Bronchial epithelial cell (primary cell): ENCODE results near the gene ATP2A2. TPM values are rescaled to one million over a fixed set of nuclear protein-coding genes. Genes with fewer than 3 reads are reported as not detected.

Experiments used
- DNase-seq: peaks from one replicate; pipeline ENCODE4 v3.0.0-alpha.2; 2010; ENCODE audit warnings: low read depth
- FAIRE-seq: peaks from 2 replicates; lab custom pipeline; 2011; peaks lifted over from hg19 to GRCh38; lab: Jason Lieb, UNC
- H3K27me3 ChIP-seq: 2 replicates; pipeline ENCODE4 v1.5.1; 2011; ENCODE audit warnings: low read length; ENCODE audit not compliant: control insufficient read depth, insufficient read depth
- H3K36me3 ChIP-seq: 2 replicates; pipeline ENCODE4 v1.5.1; 2011; ENCODE audit warnings: low read length; ENCODE audit not compliant: control insufficient read depth, insufficient read depth
- H3K4me3 ChIP-seq: 2 replicates; pipeline ENCODE4 v1.5.1; 2011; ENCODE audit warnings: mild to moderate bottlenecking, low read depth, low read length, control low read depth
- CTCF ChIP-seq: IDR thresholded peaks from 2 replicates; pipeline ENCODE4 v1.5.1; 2011; ENCODE audit warnings: mild to moderate bottlenecking, moderate library complexity, low read length, control low read depth, inconsistent platforms; ENCODE audit not compliant: insufficient read depth, severe bottlenecking
- total RNA-seq: library from RNA; depleted of rRNA; stranded (reverse); fragments of >200 nt; gene quantifications from 2 replicates; pipeline ENCODE4 v1.2.1, GENCODE V29; 2014

Gene ATP2A2
- total RNA-seq, 1 donor from 2014 or later, result 125 TPM

- Histone ChIP-seq H3K27me3 (no peaks in the 10 kb centered on the region), H3K36me3 (peaks cover 46% of the 10 kb centered on the region), H3K4me3 (no peak overlapping the region)
- TF ChIP-seq CTCF, result no peak
- DNase-seq, result no peak
- FAIRE-seq, result no peak
Measured at GRCh38 chr12:110345963-110346362, 64.9 kb downstream of the ATP2A2 start.

GRCh38 chr12:110347767-110348166 lies 66.7 kb downstream of the ATP2A2 start:
- FAIRE-seq (no peak), DNase-seq (no peak)
- Histone ChIP-seq H3K27me3 (no peaks in the 10 kb centered on the region), H3K36me3 (peaks cover 44% of the 10 kb centered on the region), H3K4me3 (no peak overlapping the region)
- no peak for TF ChIP-seq CTCF

GRCh38 chr12:110348431-110349059 lies 67.5 kb downstream of the ATP2A2 start:
- DNase-seq (no peak), FAIRE-seq (no peak)
- H3K36me3 ChIP-seq, result peaks cover 41% of the 10 kb centered on the region
- TF ChIP-seq CTCF, result no peak
- no peak overlapping the region for H3K4me3 ChIP-seq
- H3K27me3 ChIP-seq, result no peaks in the 10 kb centered on the region

- FAIRE-seq, result no peak
- Histone ChIP-seq H3K27me3 (no peaks in the 10 kb centered on the region), H3K4me3 (no peak overlapping the region), H3K36me3 (peaks cover 38% of the 10 kb centered on the region)
- TF ChIP-seq CTCF, result no peak
- no peak for DNase-seq
Measured at GRCh38 chr12:110349096-110349495, 68.0 kb downstream of the ATP2A2 start.

- FAIRE-seq (no peak), DNase-seq (no peak)
- no peaks in the 10 kb centered on the region for H3K27me3 ChIP-seq
- no peak for TF ChIP-seq CTCF
- peaks cover 34% of the 10 kb centered on the region for H3K36me3 ChIP-seq
- H3K4me3 ChIP-seq, result no peak overlapping the region
Measured at GRCh38 chr12:110349514-110350151, 68.6 kb downstream of the ATP2A2 start.
